Stimulated activated CD4-positive, alpha-beta T cell treated with anti-CD3 and anti-CD28 coated beads, Interleukin-2, amount 100 ng/mL, for 4 hours (primary cell): ENCODE data around the gene DAPK1.

Source experiments
- DNase-seq: peaks from one replicate; pipeline ENCODE4 v3.0.0-alpha.2; 2020; ENCODE audit warnings: low read depth

DAPK1 gene

GRCh38 chr9:87516926-87517290 lies 19.2 kb downstream of the DAPK1 start:
- DNase-seq, result no peak

- no peak for DNase-seq
Observed at GRCh38 chr9:87517732-87518131, 20.1 kb downstream of the DAPK1 start.

- no peak for DNase-seq
Observed at GRCh38 chr9:87518702-87519335, 21.2 kb downstream of the DAPK1 start.

GRCh38 chr9:87519461-87519860 lies 21.8 kb downstream of the DAPK1 start:
- no peak for DNase-seq

- DNase-seq, result no peak
Observed at GRCh38 chr9:87520172-87520683, 22.6 kb downstream of the DAPK1 start.

- no peak for DNase-seq
Observed at GRCh38 chr9:87521834-87522233, 24.2 kb downstream of the DAPK1 start.

GRCh38 chr9:87524061-87524460 lies 26.4 kb downstream of the DAPK1 start:
- DNase-seq, result no peak

- DNase-seq, result no peak
Observed at GRCh38 chr9:87525546-87526303, 28.1 kb downstream of the DAPK1 start.

GRCh38 chr9:87527211-87527916 lies 29.7 kb downstream of the DAPK1 start:
- DNase-seq, result no peak

GRCh38 chr9:87528969-87529368 lies 31.3 kb downstream of the DAPK1 start:
- DNase-seq, result no peak

- no peak for DNase-seq
Observed at GRCh38 chr9:87529671-87530070, 32.0 kb downstream of the DAPK1 start.

- DNase-seq, result no peak
Observed at GRCh38 chr9:87530716-87531115, 33.0 kb downstream of the DAPK1 start.

GRCh38 chr9:87531370-87532295 lies 34.0 kb downstream of the DAPK1 start:
- DNase-seq, result no peak

- DNase-seq, result no peak
Observed at GRCh38 chr9:87533271-87533670, 35.6 kb downstream of the DAPK1 start.

GRCh38 chr9:87534036-87534435 lies 36.4 kb downstream of the DAPK1 start:
- no peak for DNase-seq

- no peak for DNase-seq
Observed at GRCh38 chr9:87534957-87535356, 37.3 kb downstream of the DAPK1 start.

GRCh38 chr9:87535817-87536539 lies 38.3 kb downstream of the DAPK1 start:
- no peak for DNase-seq

- DNase-seq, result no peak
Observed at GRCh38 chr9:87537625-87538024, 40.0 kb downstream of the DAPK1 start.

GRCh38 chr9:87540444-87541105 lies 42.9 kb downstream of the DAPK1 start:
- DNase-seq, result no peak

GRCh38 chr9:87541663-87542062 lies 44.0 kb downstream of the DAPK1 start:
- no peak for DNase-seq

- no peak for DNase-seq
Observed at GRCh38 chr9:87542141-87542540, 44.5 kb downstream of the DAPK1 start.
